HG02840 (cell line): ENCODE results near the gene FGD6.
"Not testable (repeated sequence)": the region's sequence is repeated elsewhere in the genome, so short reads cannot be mapped to it uniquely, and the experiment has no call there.

Experiments used
- ATAC-seq: cut with Tn5 transposase; IDR thresholded peaks from one replicate; pipeline ENCODE4 v1.9.1; 2021; ENCODE audit warnings: mild to moderate bottlenecking, moderate library complexity, moderate number of reproducible peaks; ENCODE audit not compliant: unreplicated experiment, low FRiP score

FGD6 gene

DNA sequence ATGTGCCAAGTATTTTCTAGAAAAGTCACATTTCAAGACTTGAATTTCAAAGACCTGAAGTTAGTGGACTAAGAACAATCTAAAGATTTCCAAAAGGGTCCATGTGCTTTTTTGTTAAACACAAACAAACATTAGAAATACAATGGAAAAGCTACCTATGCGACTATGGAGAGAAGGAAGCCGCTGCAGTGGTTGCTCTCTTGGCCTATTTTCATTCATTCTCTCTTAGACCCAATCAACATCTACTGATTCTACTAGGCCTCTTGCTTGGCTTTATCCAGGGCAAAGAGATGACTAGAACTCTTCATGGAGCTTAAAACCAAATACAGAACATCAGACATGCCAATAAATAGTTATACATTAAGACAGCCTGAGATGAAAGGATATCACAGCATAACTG is 9.9 kb downstream of the FGD6 start:
- no peak for ATAC-seq

- no peak for ATAC-seq
Measured at GRCh38 chr12:95206916-95207315, 10.4 kb downstream of the FGD6 start.

DNA sequence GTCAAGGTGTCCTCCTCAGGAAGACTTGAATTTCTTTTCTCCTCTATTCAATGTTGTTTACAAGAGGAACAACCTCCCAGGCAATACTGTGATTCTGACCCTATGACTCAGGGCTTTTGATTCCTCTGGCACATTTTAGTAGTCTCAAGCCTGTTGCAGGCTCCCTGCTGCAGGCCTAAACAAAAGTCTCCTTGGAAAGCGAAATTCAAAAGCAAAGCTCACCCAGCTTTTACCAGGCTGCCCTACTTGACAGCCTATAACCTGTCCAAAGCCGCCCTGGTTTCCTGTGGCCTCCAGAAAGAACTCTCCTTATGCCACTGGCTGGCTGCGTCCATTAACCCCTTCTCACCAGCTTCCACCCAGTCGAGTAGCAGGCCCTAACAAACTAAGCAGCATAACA is 11.6 kb downstream of the FGD6 start:
- ATAC-seq: no peak

GRCh38 chr12:95205016-95205624 is 12.1 kb downstream of the FGD6 start:
- ATAC-seq: no peak

- ATAC-seq: no peak
Measured at GRCh38 chr12:95204141-95204866, 13.0 kb downstream of the FGD6 start.

GRCh38 chr12:95203487-95204030 is 13.7 kb downstream of the FGD6 start:
- ATAC-seq: no peak

- no peak for ATAC-seq
Measured at GRCh38 chr12:95202691-95203486, 14.4 kb downstream of the FGD6 start.

GRCh38 chr12:95201056-95201670 is 16.1 kb downstream of the FGD6 start:
- no peak for ATAC-seq

DNA sequence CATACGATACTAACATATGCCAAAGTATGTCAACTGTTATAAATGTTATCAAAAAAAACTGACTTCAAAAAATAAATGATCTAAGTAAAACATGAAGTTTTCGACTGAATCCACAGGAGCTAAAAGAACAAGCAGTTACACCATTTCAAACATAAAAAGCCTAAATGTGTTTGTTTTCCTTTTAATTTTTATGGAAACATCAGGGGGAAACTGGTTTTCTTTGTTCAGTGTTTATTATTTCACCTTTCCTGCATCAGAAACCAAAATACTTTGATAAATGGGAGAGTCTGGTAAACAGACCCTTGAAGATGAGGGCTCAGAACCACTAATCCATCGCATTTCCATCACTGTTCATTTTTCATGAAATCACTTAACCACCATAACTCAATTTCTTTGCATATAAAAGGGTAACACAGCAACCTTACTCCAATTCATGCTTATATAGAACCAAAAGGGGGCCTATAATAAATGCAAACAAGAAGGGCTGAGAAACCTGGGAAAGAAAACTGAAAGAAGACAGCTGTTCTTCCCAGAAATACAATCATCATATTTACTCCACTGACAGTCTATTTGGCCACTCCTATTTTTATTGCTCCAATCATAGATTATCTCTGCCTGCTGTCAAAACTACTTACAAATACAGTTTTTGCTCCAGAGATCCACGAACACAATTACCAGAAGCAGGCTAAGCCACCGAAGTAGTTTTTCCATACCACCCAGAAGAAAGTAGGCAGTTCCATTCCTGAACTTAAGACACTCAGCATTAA is 17.0 kb downstream of the FGD6 start:
- ATAC-seq: no peak

DNA sequence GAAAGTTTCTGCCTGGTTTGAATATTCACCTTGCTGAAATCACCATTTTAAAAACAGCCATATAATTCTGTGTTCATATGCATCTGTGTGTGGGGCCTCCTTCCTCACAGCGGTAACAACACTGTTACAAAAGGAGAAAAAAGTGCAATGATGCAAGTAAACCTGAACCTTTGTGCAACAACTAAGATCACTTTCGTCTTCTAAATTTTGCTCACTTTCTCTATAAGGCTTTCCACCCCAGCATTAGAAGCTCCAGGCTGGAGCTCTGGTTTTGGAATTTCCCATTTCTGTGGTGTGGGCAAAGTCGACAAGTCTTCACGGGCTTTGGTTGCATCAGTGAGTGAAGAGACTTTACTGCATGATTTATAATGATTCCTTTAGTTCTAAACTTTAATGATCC is 18.4 kb downstream of the FGD6 start:
- no peak for ATAC-seq

DNA sequence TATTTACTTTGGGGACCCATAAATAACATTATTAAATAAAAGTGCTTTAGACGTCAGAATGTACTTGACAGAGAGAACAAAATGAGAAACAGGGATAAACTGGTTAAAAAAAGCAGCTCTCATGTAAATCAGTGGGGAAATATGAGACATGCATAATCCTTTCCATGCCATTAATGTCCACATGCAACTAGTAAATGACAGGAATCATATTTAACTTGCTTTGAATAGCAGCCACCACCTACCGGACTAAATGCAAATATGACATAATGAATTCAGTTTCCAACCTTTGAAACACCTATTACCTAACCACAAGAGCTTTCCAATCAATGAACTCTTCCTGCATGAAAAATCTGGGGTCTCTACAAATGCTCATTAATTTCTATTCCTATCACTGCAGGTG is 19.6 kb downstream of the FGD6 start:
- no peak for ATAC-seq

GRCh38 chr12:95196875-95197569 is 20.2 kb downstream of the FGD6 start:
- not testable (repeated sequence) for ATAC-seq

GRCh38 chr12:95195122-95195521 is 22.1 kb downstream of the FGD6 start:
- ATAC-seq: no peak

DNA sequence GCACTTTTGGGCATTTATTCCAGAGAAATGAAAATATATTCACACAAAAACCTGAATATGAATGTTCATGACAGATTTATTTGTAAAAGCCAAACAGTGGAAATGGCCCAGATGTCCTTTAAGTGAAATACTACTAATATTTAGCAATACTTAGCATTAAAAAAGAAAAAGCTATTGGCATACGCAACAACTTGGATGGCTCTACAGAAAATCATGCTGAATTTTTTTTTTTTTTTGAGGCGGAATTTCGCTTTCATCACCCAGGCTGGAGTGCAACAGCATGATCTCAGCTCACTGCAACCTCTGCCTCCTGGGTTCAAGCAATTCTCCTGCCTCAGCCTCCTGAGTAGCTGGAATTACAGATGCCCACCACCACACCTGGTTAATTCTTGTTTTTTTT is 24.1 kb downstream of the FGD6 start:
- ATAC-seq: no peak

DNA sequence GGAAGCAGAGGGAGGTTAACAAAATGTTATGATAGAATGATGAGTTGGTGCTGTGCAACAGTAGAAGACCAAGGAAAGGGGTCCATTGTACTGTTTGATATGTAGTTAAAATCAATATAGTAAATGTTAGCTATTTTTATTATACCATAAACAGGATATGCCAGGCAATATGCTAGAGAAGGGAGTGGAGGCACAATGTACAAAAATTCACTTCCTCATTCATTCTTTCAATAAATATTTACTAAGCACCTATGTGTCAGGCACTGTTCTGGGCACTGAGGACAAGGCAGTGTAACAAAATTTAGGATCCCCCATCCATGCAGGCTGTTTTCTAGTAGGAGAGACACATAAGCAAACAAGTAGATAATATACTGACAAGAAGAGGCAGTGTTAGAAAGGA is 25.0 kb downstream of the FGD6 start:
- ATAC-seq: no peak

GRCh38 chr12:95191060-95191696 is 26.1 kb downstream of the FGD6 start:
- no peak for ATAC-seq

- no peak for ATAC-seq
Measured at GRCh38 chr12:95187865-95188415, 29.3 kb downstream of the FGD6 start.

GRCh38 chr12:95185854-95186253 is 31.4 kb downstream of the FGD6 start:
- no peak for ATAC-seq

DNA sequence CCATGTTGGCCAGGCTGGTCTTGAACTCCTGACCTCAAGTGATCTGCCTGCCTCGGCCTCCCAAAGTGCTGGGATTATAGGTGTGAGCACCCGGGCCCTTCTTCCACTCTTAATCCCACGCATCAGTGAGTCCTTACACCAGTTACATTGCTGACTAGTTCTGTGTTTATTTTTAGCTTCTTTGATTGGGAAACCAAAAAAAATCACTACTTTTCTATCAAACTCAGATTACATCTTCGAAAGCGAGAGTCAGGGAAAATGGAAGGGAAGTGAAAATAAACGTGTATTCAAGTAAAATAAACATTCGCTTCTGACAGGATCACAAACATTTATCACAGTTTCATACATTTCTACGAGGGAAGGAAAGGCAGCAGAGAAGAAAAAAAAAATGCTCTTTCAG is 32.2 kb downstream of the FGD6 start:
- no peak for ATAC-seq
